Duodenal mucosa (tissue), 2 donors: ENCODE results near the gene SEMA6A.

ENCODE experiments used
- H3K27ac ChIP-seq: one replicate; pipeline ENCODE4 v1.7.0; 2013; ENCODE audit warnings: low read depth, low read length
- H3K27me3 ChIP-seq, 2 donors: one replicate each; pipeline ENCODE4 v1.7.0; 2013; ENCODE audit warnings: low read length in 2 of 2, control low read depth in 1 of 2; ENCODE audit not compliant: insufficient read depth in 2 of 2, control insufficient read depth in 1 of 2
- H3K36me3 ChIP-seq, 2 donors: one replicate each; pipeline ENCODE4 v1.7.0; 2013; ENCODE audit warnings: low read length in 2 of 2, control low read depth in 1 of 2; ENCODE audit not compliant: insufficient read depth in 2 of 2, control insufficient read depth in 1 of 2
- H3K4me1 ChIP-seq, 2 donors: one replicate each; pipeline ENCODE4 v1.7.0; 2013; ENCODE audit warnings: low read length in 2 of 2, control low read depth in 1 of 2; ENCODE audit not compliant: insufficient read depth in 2 of 2, control insufficient read depth in 1 of 2
- H3K4me3 ChIP-seq, 2 donors: one replicate each; pipeline ENCODE4 v1.7.0; 2013; ENCODE audit warnings: low read length in 2 of 2, low read depth in 1 of 2
- H3K9ac ChIP-seq, 2 donors: one replicate each; pipeline ENCODE4 v1.7.0; 2013; ENCODE audit warnings: low read length in 2 of 2, low read depth in 1 of 2
- H3K9me3 ChIP-seq, 2 donors: one replicate each; pipeline ENCODE4 v1.7.0; 2013; ENCODE audit warnings: low read length in 2 of 2, control low read depth in 1 of 2; ENCODE audit not compliant: control insufficient read depth in 1 of 2

Gene SEMA6A

GRCh38 chr5:116516021-116516420, 58.6 kb downstream of the SEMA6A start:
- H3K9me3 ChIP-seq = no peaks in the 10 kb centered on the region
- H3K27ac ChIP-seq = no peak overlapping the region
- H3K36me3 ChIP-seq = no peaks in the 10 kb centered on the region
- no peaks in the 10 kb centered on the region for H3K27me3 ChIP-seq
- H3K4me3 ChIP-seq = no peak overlapping the region
- H3K4me1 ChIP-seq = peaks cover 14 to 26% of the 10 kb centered on the region in 2 donors
- no peak overlapping the region for H3K9ac ChIP-seq

GRCh38 chr5:116514421-116514970, 60.1 kb downstream of the SEMA6A start:
- Histone ChIP-seq H3K27me3 (no peaks in the 10 kb centered on the region), H3K4me3 (no peak overlapping the region), H3K27ac (no peak overlapping the region), H3K36me3 (no peaks in the 10 kb centered on the region), H3K9ac (no peak overlapping the region), H3K4me1 (peaks cover 14 to 30% of the 10 kb centered on the region in 2 donors), H3K9me3 (no peaks in the 10 kb centered on the region)

- Histone ChIP-seq H3K4me3 (no peak overlapping the region), H3K27me3 (no peaks in the 10 kb centered on the region), H3K4me1 (peaks cover 0 to 16% of the 10 kb centered on the region in 2 donors), H3K36me3 (no peaks in the 10 kb centered on the region), H3K9ac (no peak overlapping the region), H3K9me3 (no peaks in the 10 kb centered on the region), H3K27ac (no peak overlapping the region)
Measured at GRCh38 chr5:116510517-116510916, 64.1 kb downstream of the SEMA6A start.

- Histone ChIP-seq H3K4me3 (no peak overlapping the region), H3K4me1 (peaks cover 0 to 12% of the 10 kb centered on the region in 2 donors), H3K9me3 (no peaks in the 10 kb centered on the region), H3K36me3 (peaks cover 0 to 2% of the 10 kb centered on the region in 2 donors), H3K27me3 (no peaks in the 10 kb centered on the region), H3K9ac (no peak overlapping the region), H3K27ac (no peak overlapping the region)
Measured at GRCh38 chr5:116509483-116510244, 65.0 kb downstream of the SEMA6A start.

DNA sequence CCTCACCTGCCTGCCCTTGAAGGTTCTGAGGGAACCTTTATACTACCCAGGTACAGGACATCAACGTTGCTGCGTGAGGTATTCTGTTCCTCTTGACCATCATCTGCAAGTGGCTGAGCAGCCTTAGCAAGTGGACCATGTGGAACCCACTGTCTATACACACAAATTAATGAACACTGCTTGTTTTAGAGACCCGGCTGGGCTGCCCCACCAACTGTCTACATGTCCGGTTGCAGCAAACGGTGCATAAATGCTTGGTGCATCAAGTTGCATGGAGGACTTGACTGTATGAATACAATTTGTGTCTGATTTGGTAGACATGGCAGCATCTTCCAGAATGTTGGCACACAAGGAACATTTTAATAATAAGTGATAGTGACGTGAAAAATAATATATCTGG, 65.8 kb downstream of the SEMA6A start:
- no peak overlapping the region for H3K27ac ChIP-seq
- H3K4me3 ChIP-seq = no peak overlapping the region
- H3K36me3 ChIP-seq = peaks cover 0 to 5% of the 10 kb centered on the region in 2 donors
- H3K4me1 ChIP-seq = peaks cover 0 to 12% of the 10 kb centered on the region in 2 donors
- no peak overlapping the region for H3K9ac ChIP-seq
- H3K27me3 ChIP-seq = no peaks in the 10 kb centered on the region
- H3K9me3 ChIP-seq = no peaks in the 10 kb centered on the region

GRCh38 chr5:116507941-116508655, 66.5 kb downstream of the SEMA6A start:
- Histone ChIP-seq H3K27me3 (no peaks in the 10 kb centered on the region), H3K36me3 (peaks cover 0 to 5% of the 10 kb centered on the region in 2 donors), H3K9me3 (no peaks in the 10 kb centered on the region), H3K27ac (no peak overlapping the region), H3K4me3 (no peak overlapping the region), H3K4me1 (peaks cover 0 to 12% of the 10 kb centered on the region in 2 donors), H3K9ac (no peak overlapping the region)

DNA sequence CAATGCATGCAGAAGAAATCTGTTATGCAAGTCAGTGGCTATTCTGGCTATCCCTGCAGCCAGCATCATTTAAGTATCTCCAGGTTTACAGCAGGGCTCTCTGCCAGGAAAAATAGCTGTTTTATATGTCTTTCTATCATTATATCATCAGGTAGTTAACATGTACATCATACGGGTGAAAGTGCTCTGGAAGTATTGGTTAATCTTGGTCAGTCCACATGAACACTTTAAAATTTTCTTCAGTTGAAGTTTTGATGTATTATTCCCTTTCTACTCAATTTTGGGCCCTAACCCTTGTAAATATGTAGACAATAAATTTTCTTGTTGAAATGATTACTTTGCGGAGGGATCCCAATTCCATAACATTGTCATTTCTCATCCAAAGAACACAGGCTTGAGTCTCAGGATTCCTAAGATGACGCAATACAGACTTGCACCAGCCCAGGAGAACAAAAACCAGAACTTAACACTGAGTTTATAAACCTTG, 67.5 kb downstream of the SEMA6A start:
- Histone ChIP-seq H3K9ac (no peak overlapping the region), H3K27me3 (no peaks in the 10 kb centered on the region), H3K36me3 (peaks cover 3 to 5% of the 10 kb centered on the region in 2 donors), H3K27ac (no peak overlapping the region), H3K4me1 (peaks cover 0 to 12% of the 10 kb centered on the region in 2 donors), H3K9me3 (no peaks in the 10 kb centered on the region), H3K4me3 (no peak overlapping the region)

DNA sequence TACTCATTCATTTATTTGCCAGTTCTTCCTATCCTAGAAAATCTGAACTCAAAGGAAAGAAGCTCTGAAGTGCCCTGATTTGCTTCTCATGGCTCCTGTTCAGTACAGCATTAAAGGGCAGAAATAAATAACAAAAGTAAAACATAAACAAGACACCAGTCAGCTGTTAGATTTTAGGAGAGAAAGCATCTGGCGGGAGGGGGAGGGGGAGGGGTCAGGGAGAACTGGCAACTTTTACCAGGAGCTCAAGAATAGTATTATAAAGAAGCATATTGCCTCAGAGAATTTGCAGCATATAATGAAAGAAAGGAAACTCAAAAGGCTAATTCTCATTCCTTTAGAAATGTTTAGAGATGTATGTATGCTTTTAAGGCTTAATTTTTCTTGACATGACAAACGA, 68.1 kb downstream of the SEMA6A start:
- Histone ChIP-seq H3K4me3 (no peak overlapping the region), H3K27me3 (no peaks in the 10 kb centered on the region), H3K9me3 (no peaks in the 10 kb centered on the region), H3K27ac (no peak overlapping the region), H3K9ac (no peak overlapping the region), H3K36me3 (peaks cover 5% of the 10 kb centered on the region in 2 donors), H3K4me1 (peaks cover 0 to 12% of the 10 kb centered on the region in 2 donors)

DNA sequence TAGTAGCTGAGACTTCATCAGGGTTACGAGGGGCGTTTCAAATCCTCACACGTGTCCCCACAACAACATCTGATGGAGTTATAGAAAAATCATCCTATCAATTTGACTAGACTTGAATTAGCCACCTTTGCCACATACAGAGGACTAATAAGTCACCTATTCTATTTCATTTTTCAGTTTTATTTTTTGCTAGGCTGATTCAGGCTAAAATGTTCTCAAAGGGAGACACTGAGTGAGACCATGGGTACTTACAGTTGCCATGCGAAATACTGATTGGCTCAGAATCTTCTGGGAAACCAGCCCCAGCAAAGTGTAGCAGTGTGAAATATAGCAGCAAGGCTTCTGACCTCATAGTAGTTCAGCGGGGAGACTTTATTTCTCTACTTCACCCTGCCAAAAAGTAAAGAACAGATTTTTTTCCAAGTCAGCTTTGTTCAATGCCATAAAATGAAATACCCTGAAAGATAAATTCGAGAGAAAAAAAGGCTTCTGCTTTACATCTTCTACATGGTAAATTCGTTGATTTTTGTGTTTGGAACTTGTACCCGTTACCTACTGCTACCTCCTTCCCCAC, 69.9 kb downstream of the SEMA6A start:
- Histone ChIP-seq H3K9ac (no peak overlapping the region), H3K4me1 (peaks cover 0 to 9% of the 10 kb centered on the region in 2 donors), H3K4me3 (no peak overlapping the region), H3K9me3 (no peaks in the 10 kb centered on the region), H3K36me3 (peaks cover 10% of the 10 kb centered on the region in 2 donors), H3K27ac (no peak overlapping the region), H3K27me3 (no peaks in the 10 kb centered on the region)

- H3K36me3 ChIP-seq = peaks cover 10% of the 10 kb centered on the region in 2 donors
- no peaks in the 10 kb centered on the region for H3K27me3 ChIP-seq
- no peak overlapping the region for H3K9ac ChIP-seq
- H3K9me3 ChIP-seq = no peaks in the 10 kb centered on the region
- H3K4me3 ChIP-seq = no peak overlapping the region
- H3K4me1 ChIP-seq = peaks cover 6 to 18% of the 10 kb centered on the region in 2 donors
- no peak overlapping the region for H3K27ac ChIP-seq
Measured at GRCh38 chr5:116502616-116503015, 72.0 kb downstream of the SEMA6A start.
